Muscle layer of colon (tissue), 2 donors: ENCODE results near the gene PSMD9.
"Not testable (repeated sequence)": the region's sequence is repeated elsewhere in the genome, so short reads cannot be mapped to it uniquely, and the experiment has no call there.

Source experiments
- H3K27ac ChIP-seq: one replicate; pipeline ENCODE4 v1.7.0; 2013; ENCODE audit warnings: low read depth, mild to moderate bottlenecking, low read length, moderate library complexity
- H3K27me3 ChIP-seq, 2 donors: one replicate each; pipeline ENCODE4 v1.7.0; 2013; ENCODE audit warnings: low read length in 2 of 2, mild to moderate bottlenecking in 2 of 2; ENCODE audit not compliant: insufficient read depth in 2 of 2, control insufficient read depth in 1 of 2
- H3K36me3 ChIP-seq: one replicate; pipeline ENCODE4 v1.7.0; 2013; ENCODE audit warnings: mild to moderate bottlenecking, low read length; ENCODE audit not compliant: insufficient read depth
- H3K4me1 ChIP-seq: one replicate; pipeline ENCODE4 v1.7.0; 2013; ENCODE audit warnings: mild to moderate bottlenecking, low read length; ENCODE audit not compliant: insufficient read depth
- H3K4me3 ChIP-seq, 2 donors: one replicate each; pipeline ENCODE4 v1.7.0; 2013; ENCODE audit warnings: low read length in 2 of 2, low read depth in 1 of 2, mild to moderate bottlenecking in 1 of 2, moderate library complexity in 1 of 2
- H3K9ac ChIP-seq: one replicate; pipeline ENCODE4 v1.7.0; 2013; ENCODE audit warnings: low read length
- H3K9me3 ChIP-seq: one replicate; pipeline ENCODE4 v1.7.0; 2013; ENCODE audit warnings: mild to moderate bottlenecking, low read length
- donor health status: abdominal sarcoma.
- donor health status: Adenocarcinoma of cecum.

PSMD9 gene

GRCh38 chr12:121858662-121859572, 29.7 kb upstream of the PSMD9 start, which contains the start of gene HPD:
Gene HPD, minus strand, starts transcription at chr12:121858859. Its CDS starts 36 bp downstream, at chr12:121858823.
- Histone ChIP-seq H3K4me3 (peak within 1 kb of the TSS in 1 of 2 donors; percentile 30), H3K27ac (peak within 1 kb of the TSS; percentile 76), H3K27me3 (no peaks in the 10 kb centered on the region), H3K9ac (no peak within 1 kb of the TSS), H3K4me1 (peaks cover 25% of the 10 kb centered on the region), H3K36me3 (no peaks in the 10 kb centered on the region), H3K9me3 (no peaks in the 10 kb centered on the region)

DNA sequence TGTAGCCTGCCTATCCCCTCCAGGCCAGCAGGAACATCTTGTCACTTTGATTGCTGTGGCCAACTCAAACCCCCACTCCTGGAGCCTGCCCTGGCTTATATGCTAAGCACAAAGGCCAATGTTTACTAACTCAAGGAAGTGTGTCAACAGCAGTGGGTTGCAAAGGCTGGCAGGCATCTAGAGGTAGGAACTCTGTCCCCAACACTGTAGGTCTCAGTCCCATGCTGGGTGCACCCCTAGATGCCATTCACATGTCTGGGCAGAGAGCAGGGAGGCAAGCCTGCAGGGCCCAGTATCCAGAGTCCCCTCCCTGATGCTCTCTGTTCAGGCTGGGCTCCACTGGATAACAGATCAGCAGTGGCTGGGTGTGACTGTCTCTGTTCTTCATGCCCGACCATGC, 28.3 kb upstream of the PSMD9 start:
- Histone ChIP-seq H3K27me3 (no peaks in the 10 kb centered on the region), H3K27ac (no peak overlapping the region), H3K36me3 (no peaks in the 10 kb centered on the region), H3K9ac (no peak overlapping the region), H3K4me1 (peaks cover 25% of the 10 kb centered on the region), H3K4me3 (no peak overlapping the region), H3K9me3 (no peaks in the 10 kb centered on the region)

DNA sequence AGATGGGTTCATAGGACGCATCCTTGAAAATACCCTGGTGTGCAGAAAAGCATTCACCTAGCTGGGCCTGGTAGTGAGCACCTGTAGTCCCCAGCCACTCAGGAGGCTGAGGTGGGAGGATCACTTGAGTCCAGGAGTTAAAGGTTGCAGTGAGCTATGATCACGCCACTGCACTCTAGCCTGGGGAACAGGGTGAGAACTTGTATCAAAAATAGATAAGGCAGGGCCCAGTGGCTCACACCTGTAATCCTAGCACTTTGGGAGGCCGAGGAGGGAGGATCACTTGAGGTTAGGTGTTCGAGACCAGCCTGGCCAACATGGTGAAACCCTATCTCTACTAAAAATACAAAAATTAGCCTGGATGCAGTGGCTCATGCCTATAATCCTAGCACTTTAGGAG, 27.9 kb upstream of the PSMD9 start:
- peaks cover 25% of the 10 kb centered on the region for H3K4me1 ChIP-seq
- not testable (repeated sequence) for H3K36me3 ChIP-seq, H3K9me3 ChIP-seq, H3K4me3 ChIP-seq, H3K27me3 ChIP-seq, H3K27ac ChIP-seq, H3K9ac ChIP-seq

GRCh38 chr12:121861636-121862254, 26.8 kb upstream of the PSMD9 start:
- H3K9me3 ChIP-seq: no peaks in the 10 kb centered on the region
- H3K9ac ChIP-seq: no peak overlapping the region
- no peaks in the 10 kb centered on the region for H3K36me3 ChIP-seq
- peaks cover 25% of the 10 kb centered on the region for H3K4me1 ChIP-seq
- H3K27me3 ChIP-seq: no peaks in the 10 kb centered on the region
- no peak overlapping the region for H3K27ac ChIP-seq
- H3K4me3 ChIP-seq: no peak overlapping the region

DNA sequence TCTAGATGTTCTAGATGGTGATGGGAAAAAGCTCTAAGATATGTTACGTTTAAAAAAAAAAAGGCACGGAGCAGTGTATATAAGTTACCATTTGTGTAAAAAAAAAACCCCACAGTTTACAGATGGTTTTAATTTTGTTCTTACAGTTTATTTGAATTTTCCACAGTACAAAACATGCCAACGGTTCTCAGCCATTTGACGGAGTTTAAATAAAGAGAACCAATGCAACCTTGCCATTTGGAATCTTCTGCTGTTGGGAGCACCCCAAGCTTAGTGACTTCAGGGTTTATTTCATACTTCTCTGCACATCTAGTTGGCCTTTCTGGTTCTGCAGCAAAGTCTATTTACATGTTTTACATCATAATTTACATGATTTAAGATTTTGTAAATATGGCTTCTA, 22.3 kb upstream of the PSMD9 start:
- Histone ChIP-seq H3K36me3 (no peaks in the 10 kb centered on the region), H3K27ac (no peak overlapping the region), H3K4me3 (no peak overlapping the region), H3K4me1 (peaks cover 8% of the 10 kb centered on the region), H3K27me3 (no peaks in the 10 kb centered on the region), H3K9ac (no peak overlapping the region), H3K9me3 (no peaks in the 10 kb centered on the region)

- H3K4me3 ChIP-seq, H3K27me3 ChIP-seq, H3K27ac ChIP-seq, H3K36me3 ChIP-seq, H3K9ac ChIP-seq, H3K9me3 ChIP-seq: not testable (repeated sequence)
- H3K4me1 ChIP-seq: peaks cover 14% of the 10 kb centered on the region
Observed at GRCh38 chr12:121869229-121869628, 19.4 kb upstream of the PSMD9 start.

DNA sequence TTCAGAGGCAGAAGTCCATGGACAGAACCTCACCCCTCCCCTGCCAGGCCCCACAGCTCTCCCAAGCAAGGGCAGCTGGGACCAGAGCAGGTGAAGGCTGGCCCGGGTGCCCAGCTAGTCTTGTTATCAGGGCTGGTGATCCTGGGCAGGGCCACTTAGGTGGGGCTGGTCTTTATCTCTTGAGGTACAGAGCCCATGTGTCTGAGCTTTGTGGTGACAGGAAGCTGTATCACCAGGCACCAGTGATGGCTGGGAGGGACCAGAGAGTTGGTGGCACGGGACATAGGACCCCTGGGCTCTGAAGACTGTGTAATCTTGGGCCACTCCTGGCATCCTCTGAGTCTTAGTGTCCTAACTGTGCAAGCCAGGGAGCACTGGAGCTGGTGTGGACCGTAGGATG, 17.1 kb upstream of the PSMD9 start:
- peaks cover 14% of the 10 kb centered on the region for H3K4me1 ChIP-seq
- no peak overlapping the region for H3K27ac ChIP-seq
- no peak overlapping the region for H3K9ac ChIP-seq
- H3K36me3 ChIP-seq: no peaks in the 10 kb centered on the region
- H3K4me3 ChIP-seq: no peak overlapping the region
- no peaks in the 10 kb centered on the region for H3K27me3 ChIP-seq
- H3K9me3 ChIP-seq: no peaks in the 10 kb centered on the region

- peak overlapping the region; percentile 65 for H3K27ac ChIP-seq
Observed at GRCh38 chr12:121872546-121873215, 15.9 kb upstream of the PSMD9 start.

GRCh38 chr12:121873216-121873569, 15.4 kb upstream of the PSMD9 start:
- H3K27me3 ChIP-seq: no peaks in the 10 kb centered on the region
- H3K4me3 ChIP-seq: no peak overlapping the region
- H3K27ac ChIP-seq: peak overlapping the region; percentile 65
- no peaks in the 10 kb centered on the region for H3K9me3 ChIP-seq
- H3K4me1 ChIP-seq: peaks cover 14% of the 10 kb centered on the region
- H3K36me3 ChIP-seq: no peaks in the 10 kb centered on the region
- H3K9ac ChIP-seq: no peak overlapping the region

More at GRCh38 chr12:121872546-121873215, 15.9 kb upstream of the PSMD9 start:
- Histone ChIP-seq H3K9me3 (no peaks in the 10 kb centered on the region), H3K9ac (no peak overlapping the region), H3K36me3 (no peaks in the 10 kb centered on the region), H3K27me3 (no peaks in the 10 kb centered on the region), H3K4me3 (no peak overlapping the region), H3K4me1 (peaks cover 14% of the 10 kb centered on the region)

DNA sequence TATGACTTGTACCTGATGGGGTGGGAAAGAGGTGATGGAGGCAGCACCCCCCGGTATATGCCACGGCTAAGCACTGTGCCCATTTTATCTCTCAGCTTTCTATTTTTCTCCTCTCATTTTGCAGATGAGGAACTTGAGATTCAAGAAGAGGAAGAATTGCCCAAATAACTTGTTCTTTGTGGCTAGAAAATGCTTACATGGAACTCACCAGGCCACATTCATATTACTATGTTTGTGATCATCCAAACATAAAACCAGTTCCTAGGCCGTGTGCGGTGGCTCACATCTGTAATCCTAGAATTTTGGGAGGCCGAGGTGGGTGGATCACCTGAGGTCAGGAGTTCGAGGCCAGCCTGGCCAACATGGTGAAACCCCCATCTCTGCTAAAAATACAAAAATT, 14.5 kb upstream of the PSMD9 start:
- peaks cover 14% of the 10 kb centered on the region for H3K4me1 ChIP-seq
- H3K36me3 ChIP-seq: no peaks in the 10 kb centered on the region
- H3K4me3 ChIP-seq: no peak overlapping the region
- H3K9me3 ChIP-seq: no peaks in the 10 kb centered on the region
- H3K9ac ChIP-seq: no peak overlapping the region
- no peaks in the 10 kb centered on the region for H3K27me3 ChIP-seq
- H3K27ac ChIP-seq: no peak overlapping the region

GRCh38 chr12:121875582-121875981, 13.0 kb upstream of the PSMD9 start:
- Histone ChIP-seq H3K4me1 (peaks cover 14% of the 10 kb centered on the region), H3K4me3 (no peak overlapping the region), H3K27me3 (no peaks in the 10 kb centered on the region), H3K9me3 (no peaks in the 10 kb centered on the region), H3K36me3 (no peaks in the 10 kb centered on the region), H3K9ac (no peak overlapping the region), H3K27ac (no peak overlapping the region)
